A172 (cell line): ENCODE measurements around the gene ALKBH1. TPM values are rescaled to one million over a fixed set of nuclear protein-coding genes. Genes with fewer than 3 reads are reported as not detected.

Experiments used
- DNase-seq: peaks from one replicate; pipeline ENCODE4 v3.0.0-alpha.2; 2015; ENCODE audit warnings: low spot score
- total RNA-seq: library from RNA; depleted of rRNA; stranded (reverse); fragments of >200 nt; shearing (Covaris generic); gene quantifications from 2 replicates; pipeline ENCODE4 v1.2.3, GENCODE V29; 2014; rRNA removed

Gene ALKBH1
- total RNA-seq, 1 experiment from 2014 or later = 7.0 TPM

GRCh38 chr14:77623201-77623600, 84.6 kb downstream of the ALKBH1 start:
- no peak for DNase-seq

Other genes starting within 250 kb of the ALKBH1 start
- 178 and 229 TPM in 2 replicates for gene AHSA1, start 249.9 kb downstream of the ALKBH1 start, total RNA-seq
- gene ISM2, start 209.2 kb downstream of the ALKBH1 start, total RNA-seq = 2.8 TPM in 1 of 2 replicates, not detected in the other
- gene SPTLC2, start 91.4 kb downstream of the ALKBH1 start, total RNA-seq = 17.6 and 23.0 TPM in 2 replicates
- gene SLIRP, start 80 bp upstream of the ALKBH1 start, total RNA-seq = 382 and 479 TPM in 2 replicates
- 68.8 and 80.9 TPM in 2 replicates for gene SNW1, start 53.1 kb upstream of the ALKBH1 start, total RNA-seq
- 4.7 and 5.4 TPM in 2 replicates for gene ADCK1, start 92.1 kb upstream of the ALKBH1 start, total RNA-seq